Stomach (tissue), 9 donors: ENCODE measurements around the gene RALGAPB. TPM values are rescaled to one million over a fixed set of nuclear protein-coding genes. Genes with fewer than 3 reads are reported as not detected.

Source experiments
- DNase-seq, 2 donors: peaks; one replicate each; pipeline versions ENCODE4 v3.0.0 to v3.0.0-alpha.2; 2013 to 2019
- H3K27ac ChIP-seq, 5 donors: fragments of 200-600 bp in 4 of 5; sonication (generic) in 4 of 5; one replicate each; pipeline ENCODE4 v1.5.1; 2013 to 2019; ENCODE audit warnings: mild to moderate bottlenecking in 1 of 5, moderate library complexity in 1 of 5
- H3K27me3 ChIP-seq, 3 donors: fragments of 200-600 bp; sonication (generic); one replicate each; pipeline ENCODE4 v1.5.1; 2017 to 2019; ENCODE audit warnings: mixed run types in 1 of 3
- H3K36me3 ChIP-seq, 4 donors: fragments of 200-600 bp; sonication (generic); 1 replicate in 3 of 4; 2 replicates in 1 of 4; pipeline ENCODE4 v1.5.1; 2016 to 2019
- H3K4me1 ChIP-seq, 4 donors: fragments of 200-600 bp; sonication (generic); one replicate each; pipeline ENCODE4 v1.5.1; 2016 to 2019
- H3K4me3 ChIP-seq, 4 donors: fragments of 200-600 bp; sonication (generic) in 3 of 4; one replicate each; pipeline ENCODE4 v1.5.1; 2016 to 2019; ENCODE audit warnings: mild to moderate bottlenecking in 1 of 4
- H3K9me3 ChIP-seq, 4 donors: fragments of 200-600 bp; sonication (generic); one replicate each; pipeline ENCODE4 v1.5.1; 2016 to 2019
- CTCF ChIP-seq, 7 experiments: fragments of 450-650 bp in 4 of 7; fragments of 200-600 bp in 3 of 7; sonication (generic) in 3 of 7; IDR thresholded peaks; one replicate each; pipeline ENCODE4 v1.5.1; 2016 to 2019; ENCODE audit warnings: antibody characterized with exemption in 7 of 7, control low read depth in 2 of 7, mild to moderate bottlenecking in 1 of 7
- EP300 ChIP-seq: sonication (generic); formaldehyde crosslinking; IDR thresholded peaks from one replicate; pipeline ENCODE4 v1.6.1; 2017; ENCODE audit warnings: antibody characterized with exemption
- POLR2A ChIP-seq, 4 donors: fragments of 450-650 bp; IDR thresholded peaks; one replicate each; pipeline ENCODE4 v1.6.1; 2016; ENCODE audit warnings: antibody characterized with exemption in 4 of 4, control low read depth in 2 of 4, mild to moderate bottlenecking in 1 of 4, moderate library complexity in 1 of 4
- POLR2AphosphoS5 ChIP-seq, 3 donors: sonication (generic); formaldehyde crosslinking; IDR thresholded peaks; one replicate each; pipeline ENCODE4 v1.6.1; 2016; ENCODE audit warnings: antibody characterized with exemption in 3 of 3
- WGBS, 5 donors: extraction: QIAGEN DNeasy Blood & Tissue Kit in 3 of 5; methylation state at CpG; one replicate each; pipeline versions ENCODE4 v1.1.5 to v1.1.7; 2013 to 2018; 5-methylcytosine and 5-hydroxymethylcytosine counted together
- intact Hi-C: fragments of 100-400 bp; cut with DNase I; formaldehyde crosslinking; loops from one replicate; pipeline ENCODE4 v1.15.1; 2023; ENCODE audit warnings: low total_unique reads
- polyA plus RNA-seq, 3 donors: library from polyadenylated mRNA; stranded (reverse); fragments of 200-250 nt; gene quantifications; one replicate each; pipeline ENCODE4 v1.2.3, GENCODE V29; 2013
- total RNA-seq, 5 donors: library from RNA; depleted of rRNA; stranded (reverse); fragments of >200 nt; gene quantifications; one replicate each; pipeline versions ENCODE4 v1.1.0 to v1.2.3, GENCODE V29; 2014 to 2016
- donor health status: healthy with polysubstance abuse.
- donor health status: Bipolar disorder and iron deficiency.
- donor health status: healthy.

The RALGAPB gene
- total and polyA plus RNA-seq, 8 donors: 5.4 to 57.5 (median 36.5) TPM

- DNase-seq: no peak
- Histone ChIP-seq H3K9me3 (no peaks in the 10 kb centered on the region), H3K4me3 (no peak overlapping the region), H3K27me3 (no peaks in the 10 kb centered on the region), H3K36me3 (peaks cover 96 to 100% (median 100%) of the 10 kb centered on the region in 4 donors), H3K4me1 (peaks cover 0 to 25% (median 12%) of the 10 kb centered on the region in 4 donors), H3K27ac (peak overlapping the region in 1 of 5 donors; percentile 7)
- TF ChIP-seq POLR2A (IDR thresholded peaks at IDR 0.05): no peak
- TF ChIP-seq POLR2AphosphoS5 (IDR thresholded peaks at IDR 0.05): peak in 1 of 3 donors; percentile 54
- intact Hi-C loops: no loop called here
- WGBS, 5 donors: 68 to 81% (median 76%) methylated on average over 15 of the region's 15 CpGs
These were observed 46.4 kb upstream of the RALGAPB start for GRCh38 chr20:38426006-38426897.

- Histone ChIP-seq H3K4me3 (no peak overlapping the region), H3K9me3 (peaks cover 0 to 7% (median 2%) of the 10 kb centered on the region in 4 donors), H3K4me1 (peaks cover 2 to 38% (median 16%) of the 10 kb centered on the region in 4 donors), H3K27ac (peak overlapping the region in 1 of 5 donors; percentile 48), H3K27me3 (no peaks in the 10 kb centered on the region), H3K36me3 (peaks cover 96 to 100% (median 100%) of the 10 kb centered on the region in 4 donors)
- WGBS, 5 donors: 57 to 73% (median 66%) methylated on average over 5 of the region's 5 CpGs
- intact Hi-C loops: no loop called here
- TF ChIP-seq POLR2AphosphoS5 (IDR thresholded peaks at IDR 0.05): no peak
- no peak for TF ChIP-seq CTCF (IDR thresholded peaks at IDR 0.05)
- TF ChIP-seq EP300: no peak
- no peak for DNase-seq
These were observed 45.0 kb upstream of the RALGAPB start for GRCh38 chr20:38427655-38428023.

GRCh38 chr20:38428800-38429199, 43.8 kb upstream of the RALGAPB start:
- H3K4me1 ChIP-seq: peaks cover 6 to 45% (median 24%) of the 10 kb centered on the region in 4 donors
- H3K4me3 ChIP-seq: no peak overlapping the region
- no peak overlapping the region for H3K27ac ChIP-seq
- peaks cover 94 to 100% (median 100%) of the 10 kb centered on the region in 4 donors for H3K36me3 ChIP-seq
- peaks cover 0 to 7% (median 2%) of the 10 kb centered on the region in 4 donors for H3K9me3 ChIP-seq
- no peak for DNase-seq
- H3K27me3 ChIP-seq: no peaks in the 10 kb centered on the region
- intact Hi-C loops: no loop called here
- TF ChIP-seq POLR2A (IDR thresholded peaks at IDR 0.05): no peak
- 89 to 93% (median 92%) methylated on average over 3 of the region's 3 CpGs for WGBS, 5 donors

GRCh38 chr20:38429301-38429700, 43.3 kb upstream of the RALGAPB start:
- Histone ChIP-seq H3K27ac (no peak overlapping the region), H3K4me3 (no peak overlapping the region), H3K4me1 (peaks cover 6 to 45% (median 30%) of the 10 kb centered on the region in 4 donors), H3K36me3 (peaks cover 89 to 97% (median 96%) of the 10 kb centered on the region in 4 donors), H3K27me3 (no peaks in the 10 kb centered on the region), H3K9me3 (peaks cover 0 to 7% (median 2%) of the 10 kb centered on the region in 4 donors)
- 57 to 83% (median 73%) methylated on average over 3 of the region's 3 CpGs for WGBS, 5 donors
- DNase-seq: no peak
- intact Hi-C loops: no loop called here
- TF ChIP-seq POLR2A (IDR thresholded peaks at IDR 0.05): no peak
- no peak for TF ChIP-seq CTCF (IDR thresholded peaks at IDR 0.05)
- no peak for TF ChIP-seq POLR2AphosphoS5 (IDR thresholded peaks at IDR 0.05)
- TF ChIP-seq EP300: no peak

GRCh38 chr20:38430679-38431325, 41.8 kb upstream of the RALGAPB start:
- Histone ChIP-seq H3K36me3 (peaks cover 74 to 82% (median 81%) of the 10 kb centered on the region in 4 donors), H3K4me1 (peaks cover 6 to 50% (median 30%) of the 10 kb centered on the region in 4 donors), H3K27ac (no peak overlapping the region), H3K4me3 (no peak overlapping the region), H3K9me3 (peaks cover 0 to 7% (median 2%) of the 10 kb centered on the region in 4 donors), H3K27me3 (no peaks in the 10 kb centered on the region)
- WGBS, 5 donors: 83 to 86% (median 84%) methylated on average over 8 of the region's 8 CpGs
- intact Hi-C loops: no loop called here
- DNase-seq: no peak
- no peak for TF ChIP-seq POLR2AphosphoS5 (IDR thresholded peaks at IDR 0.05)
